H1 (cell line): ENCODE data around the gene NRL. TPM values are rescaled to one million over a fixed set of nuclear protein-coding genes. Genes with fewer than 3 reads are reported as not detected.

Experiments
- CTCF ChIA-PET: fragments of 300-600 bp; sonication (Branson Sonifier 250); formaldehyde crosslinking; loops from one replicate; lab custom pipeline; 2021; ENCODE audit not compliant: partially characterized antibody; lab: Charles Lee
- POLR2A ChIA-PET: fragments of 300-600 bp; sonication (Branson Sonifier 250); formaldehyde crosslinking; loops from one replicate; lab custom pipeline; 2021; ENCODE audit warnings: inconsistent platforms; ENCODE audit not compliant: partially characterized antibody; lab: Charles Lee
- DNase-seq, 2 experiments: peaks; one replicate each; pipeline versions ENCODE4 v3.0.0 to v3.0.0-alpha.2; 2010 to 2022; ENCODE audit warnings: low spot score in 2 of 2, low read depth in 1 of 2, mixed read lengths in 1 of 2
- FAIRE-seq: peaks from 2 replicates; lab custom pipeline; 2011; peaks lifted over from hg19 to GRCh38; lab: Jason Lieb, UNC
- H2AFZ ChIP-seq: 2 replicates; pipeline ENCODE4 v1.8.1; 2012; ENCODE audit warnings: low read length, inconsistent platforms
- H2AK5ac ChIP-seq: 2 replicates; pipeline ENCODE4 v1.6.1; 2013; ENCODE audit warnings: low read depth, low read length
- H2BK120ac ChIP-seq: replicated peaks from 2 replicates; pipeline ENCODE3; 2013; ENCODE audit warnings: low read depth, low read length, inconsistent platforms
- H2BK12ac ChIP-seq: 2 replicates; pipeline ENCODE4 v1.6.1; 2013; ENCODE audit warnings: low read depth, low read length
- H2BK15ac ChIP-seq: 2 replicates; pipeline ENCODE4 v1.6.1; 2013; ENCODE audit warnings: low read length
- H2BK20ac ChIP-seq: 2 replicates; pipeline ENCODE4 v1.6.1; 2013; ENCODE audit warnings: low read length
- H2BK5ac ChIP-seq: 2 replicates; pipeline ENCODE4 v1.6.1; 2013; ENCODE audit warnings: low read depth, low read length
- H3K14ac ChIP-seq: 2 replicates; pipeline ENCODE4 v1.6.1; 2013; ENCODE audit warnings: inconsistent platforms; ENCODE audit not compliant: insufficient read length
- H3K18ac ChIP-seq: 2 replicates; pipeline ENCODE4 v1.6.1; 2013; ENCODE audit warnings: low read length; ENCODE audit errors: extremely low read depth
- H3K23ac ChIP-seq: 2 replicates; pipeline ENCODE4 v1.6.1; 2013; ENCODE audit warnings: inconsistent platforms; ENCODE audit not compliant: insufficient read length
- H3K23me2 ChIP-seq: 2 replicates; pipeline ENCODE4 v1.6.1; 2013; ENCODE audit warnings: low read depth, low read length
- H3K27ac ChIP-seq: 2 replicates; pipeline ENCODE4 v1.6.1; 2011; ENCODE audit warnings: low read depth, low read length, inconsistent platforms
- H3K27me3 ChIP-seq, 4 experiments: replicated peaks in 1 of 4; 1 replicate in 1 of 4; 2 replicates in 3 of 4; pipeline versions ENCODE4 v1.6.1 to v1.8.1; 2011 to 2013; ENCODE audit warnings: low read length in 3 of 4, mild to moderate bottlenecking in 3 of 4, inconsistent platforms in 2 of 4, mixed read lengths in 2 of 4, moderate library complexity in 1 of 4; ENCODE audit not compliant: control insufficient read depth in 3 of 4, insufficient read depth in 3 of 4; ENCODE audit errors: extremely low read depth in 1 of 4
- H3K36me3 ChIP-seq, 4 experiments: 2 replicates each; pipeline versions ENCODE4 v1.6.1 to v1.8.1; 2011 to 2013; ENCODE audit warnings: mild to moderate bottlenecking in 4 of 4, low read length in 3 of 4, moderate library complexity in 2 of 4, control low read depth in 1 of 4, inconsistent platforms in 1 of 4; ENCODE audit not compliant: insufficient read depth in 4 of 4, control insufficient read depth in 2 of 4
- H3K4ac ChIP-seq: replicated peaks from 2 replicates; pipeline ENCODE3; 2013; ENCODE audit warnings: low read length, low read depth, mixed read lengths, inconsistent platforms; ENCODE audit not compliant: insufficient read length
- H3K4me1 ChIP-seq, 4 experiments: replicated peaks in 1 of 4; 1 replicate in 1 of 4; 2 replicates in 3 of 4; pipeline versions ENCODE4 v1.6.1 to v1.8.1; 2011 to 2013; ENCODE audit warnings: low read length in 3 of 4, inconsistent platforms in 2 of 4, mixed read lengths in 1 of 4; ENCODE audit not compliant: insufficient read depth in 4 of 4, control insufficient read depth in 3 of 4
- H3K4me2 ChIP-seq, 2 experiments: 2 replicates each; pipeline versions ENCODE4 v1.6.1 to v1.8.1; 2011 to 2013; ENCODE audit warnings: low read depth in 2 of 2, low read length in 2 of 2, control low read depth in 1 of 2, inconsistent platforms in 1 of 2, mild to moderate bottlenecking in 1 of 2; ENCODE audit not compliant: insufficient read depth in 1 of 2
- H3K4me3 ChIP-seq, 4 experiments: fragments of 200-600, 300-600 bp in 1 of 4; sonication (generic), shearing (Covaris generic), sonication (Bioruptor Twin) in 1 of 4; 2 replicates each; pipeline versions ENCODE4 v1.5.1 to v1.8.1; 2011 to 2016; ENCODE audit warnings: low read length in 4 of 4, low read depth in 3 of 4, control low read depth in 2 of 4, inconsistent platforms in 2 of 4, mild to moderate bottlenecking in 2 of 4, mixed read lengths in 1 of 4, moderate library complexity in 1 of 4; ENCODE audit not compliant: insufficient read depth in 2 of 4; ENCODE audit errors: extremely low read depth in 1 of 4
- H3K56ac ChIP-seq: replicated peaks from 2 replicates; pipeline ENCODE3; 2013; ENCODE audit warnings: low read depth, mild to moderate bottlenecking, mixed read lengths, low read length, inconsistent platforms; ENCODE audit not compliant: insufficient read length
- H3K79me1 ChIP-seq: 2 replicates; pipeline ENCODE4 v1.6.1; 2013; ENCODE audit warnings: low read depth, low read length, control low read depth
- H3K79me2 ChIP-seq, 2 experiments: 2 replicates each; pipeline versions ENCODE4 v1.6.1 to v1.8.1; 2012 to 2013; ENCODE audit warnings: low read length in 2 of 2, mild to moderate bottlenecking in 2 of 2, inconsistent platforms in 1 of 2; ENCODE audit not compliant: insufficient read depth in 2 of 2, control insufficient read depth in 1 of 2
- H3K9ac ChIP-seq, 4 experiments: replicated peaks in 1 of 4; 1 replicate in 1 of 4; 2 replicates in 3 of 4; pipeline versions ENCODE4 v1.6.1 to v1.8.1; 2011 to 2013; ENCODE audit warnings: low read depth in 3 of 4, low read length in 3 of 4, control low read depth in 2 of 4, mild to moderate bottlenecking in 2 of 4, moderate library complexity in 2 of 4, inconsistent platforms in 1 of 4; ENCODE audit errors: extremely low read depth in 1 of 4
- H3K9me3 ChIP-seq, 2 experiments: 2 replicates each; pipeline versions ENCODE4 v1.6.1 to v1.8.1; 2012 to 2013; ENCODE audit warnings: mild to moderate bottlenecking in 2 of 2, moderate library complexity in 2 of 2, control low read depth in 1 of 2, inconsistent platforms in 1 of 2, low read depth in 1 of 2, low read length in 1 of 2, mixed read lengths in 1 of 2; ENCODE audit not compliant: insufficient read depth in 2 of 2
- H4K20me1 ChIP-seq, 2 experiments: replicated peaks in 1 of 2; 2 replicates each; pipeline versions ENCODE3 to v1.8.1; 2011 to 2013; ENCODE audit warnings: inconsistent platforms in 2 of 2, low read length in 2 of 2, mild to moderate bottlenecking in 1 of 2; ENCODE audit not compliant: insufficient read depth in 2 of 2, control insufficient read depth in 1 of 2
- H4K5ac ChIP-seq: 2 replicates; pipeline ENCODE4 v1.6.1; 2013; ENCODE audit warnings: low read length, low read depth, mixed read lengths, inconsistent platforms; ENCODE audit not compliant: insufficient read length
- H4K8ac ChIP-seq: 2 replicates; pipeline ENCODE4 v1.8.0; 2013; ENCODE audit warnings: mild to moderate bottlenecking, moderate library complexity, low read length, inconsistent platforms; ENCODE audit not compliant: insufficient read depth; ENCODE audit errors: extremely low read depth
- H4K91ac ChIP-seq: replicated peaks from 2 replicates; pipeline ENCODE3; 2013; ENCODE audit warnings: low read length, mixed read lengths, inconsistent platforms; ENCODE audit not compliant: insufficient read length
- KDM1A ChIP-seq: fragments of 200-600, 300-600 bp; sonication (generic); IDR thresholded peaks from 2 replicates; pipeline ENCODE4 v1.7.1; 2016; ENCODE audit warnings: mild to moderate bottlenecking, low read length, borderline replicate concordance
- SIX5 ChIP-seq: IDR thresholded peaks from 2 replicates; pipeline ENCODE4 v1.6.1; 2011; ENCODE audit warnings: mild to moderate bottlenecking, low read depth, low read length
- WGBS, 2 experiments: shearing (Covaris generic) in 1 of 2; methylation state at CpG; one replicate each; pipeline versions ENCODE4 v1.1.6 to v1.1.7; 2013 to 2015; ENCODE audit warnings: low lambda C conversion rate in 2 of 2, mixed read lengths in 2 of 2, inconsistent platforms in 1 of 2, low coverage in 1 of 2, missing lambda C conversion rate in 1 of 2; ENCODE audit not compliant: insufficient replicate concordance in 2 of 2, insufficient coverage in 1 of 2, insufficient read length in 1 of 2; ENCODE audit errors: extremely low coverage in 1 of 2, missing lambda C conversion rate in 1 of 2; 5-methylcytosine and 5-hydroxymethylcytosine counted together
- polyA plus RNA-seq, 7 experiments: library from polyadenylated mRNA; depleted of rRNA in 3 of 7; stranded (reverse) in 5 of 7; unstranded in 2 of 7; fragments of >200 nt in 5 of 7; fragments of 200-250 nt in 2 of 7; gene quantifications; 1 replicate in 5 of 7; 2 replicates in 1 of 7; 4 replicates in 1 of 7; pipeline versions ENCODE4 v1.2.1 to v1.2.3, GENCODE V29; 2011 to 2013; ENCODE audit warnings: missing spikeins in 2 of 7, mixed read lengths in 2 of 7
- total RNA-seq: library from RNA; stranded (reverse); fragmentation: NEBNext Ultra II Directional; extraction: Animal tissue kit (Norgen Biotek cat#: 25700); gene quantifications from 2 replicates; pipeline ENCODE4 v1.2.1, GENCODE V29; 2021

NRL gene
- total and polyA plus RNA-seq, 2 of the 8 experiments (the other 6 are each of a cell fraction or from before 2014, with no cell fraction given) = 1.1 to 2.2 TPM

DNA sequence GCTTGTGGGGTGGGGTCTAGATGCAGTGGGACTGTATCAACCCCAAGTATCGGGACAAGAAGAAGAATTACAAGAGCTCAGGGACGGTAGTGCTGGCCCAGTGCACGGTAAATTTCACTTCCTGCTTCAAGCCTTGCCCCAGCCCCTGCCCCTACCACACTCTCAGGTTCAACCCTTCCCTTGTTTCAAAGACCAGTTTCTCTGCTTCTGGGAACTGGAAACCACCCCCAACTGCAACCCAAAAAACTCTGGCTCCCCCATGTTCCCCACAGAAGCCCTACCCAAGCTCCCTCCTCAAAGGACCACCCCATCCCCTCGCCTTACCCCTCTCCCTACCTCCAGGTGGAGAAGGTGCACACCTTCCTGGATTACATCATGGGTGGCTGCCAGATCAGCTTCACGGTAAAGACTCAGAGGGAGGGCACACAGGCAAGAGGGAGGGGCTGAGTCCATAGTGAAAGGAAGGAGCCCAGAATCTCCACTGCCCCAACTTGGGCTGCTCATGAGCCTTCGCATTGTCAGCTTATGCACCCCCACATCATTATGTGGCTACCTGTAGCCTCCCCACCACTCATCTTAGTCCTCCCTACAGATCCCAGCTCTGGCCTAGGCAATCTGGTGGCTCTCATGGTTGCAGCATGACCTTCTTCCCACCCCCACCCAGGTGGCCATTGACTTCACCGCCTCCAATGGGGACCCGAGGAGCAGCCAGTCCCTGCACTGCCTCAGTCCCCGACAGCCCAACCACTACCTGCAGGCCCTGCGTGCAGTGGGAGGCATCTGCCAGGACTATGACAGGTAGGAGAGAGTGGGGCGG lies 39.1 kb downstream of the NRL start:
- Histone ChIP-seq H3K27me3 (no peaks in the 10 kb centered on the region), H3K18ac (no peak overlapping the region), H2BK20ac (0 out of 2 replicates have a peak overlapping the region, but pooled peaks have one; percentile 61), H3K14ac (no peak overlapping the region), H4K8ac (peak overlapping the region; percentile 31; the same call in 1 of the 2 replicates), H2BK5ac (no peak overlapping the region), H3K27ac (no peak overlapping the region), H2BK120ac (no peak overlapping the region), H3K4me3 (no peak overlapping the region), H2AFZ (no peak overlapping the region), H3K79me1 (no peaks in the 10 kb centered on the region), H4K91ac (no peak overlapping the region), H3K4me1 (peaks cover 0 to 11% (median 7%) of the 10 kb centered on the region in 4 experiments; a peak in 6 of 7 replicates), H4K20me1 (no peaks in the 10 kb centered on the region), H4K5ac (no peak overlapping the region), H3K4me2 (no peak overlapping the region), H3K9ac (no peak overlapping the region), H3K4ac (no peak overlapping the region), H3K23me2 (0 out of 2 replicates have a peak, but pooled peaks cover under 1% of the 10 kb centered on the region), H2BK15ac (0 out of 2 replicates have a peak overlapping the region, but pooled peaks have one; percentile 16), H3K23ac (no peak overlapping the region), H2BK12ac (no peak overlapping the region), H2AK5ac (0 out of 2 replicates have a peak overlapping the region, but pooled peaks have one; percentile 65), H3K56ac (no peak overlapping the region), H3K9me3 (no peaks in the 10 kb centered on the region), H3K79me2 (no peaks in the 10 kb centered on the region), H3K36me3 (no peaks in the 10 kb centered on the region)
- DNase-seq (no peak), FAIRE-seq (no peak)
- TF ChIP-seq KDM1A (no peak), SIX5 (no peak)
- WGBS, 2 experiments = 84% methylated on average over 11 of the region's 11 CpGs; no CpG with 5 or more reads in 1 of the 2 experiments
- CTCF ChIA-PET = interaction anchor here (1.0 to 23.8 kb wide), 8 partner anchors 9 to 61 kb away, joined by 3 to 316 read pairs (median 5); partner anchors contain the start of gene PCK2
- POLR2A ChIA-PET = interaction anchor here (0.9 to 27.2 kb wide), 4 partner anchors 9 to 38 kb away, joined by 3 to 626 read pairs (median 3); partner anchors contain the start of gene PCK2
